H9 (cell line): ENCODE data around the gene GSTO2. TPM values are rescaled to one million over a fixed set of nuclear protein-coding genes. Genes with fewer than 3 reads are reported as not detected.
A peak's percentile ranks its signal among the peaks of the same experiment; 100 is the strongest.

Experiments used
- DNase-seq: peaks from one replicate; pipeline ENCODE4 v3.0.0-alpha.2; 2017
- H2AFZ ChIP-seq: one replicate; pipeline ENCODE4 v1.6.1; 2013; ENCODE audit warnings: mild to moderate bottlenecking, low read length, control low read depth, moderate library complexity
- H2AK5ac ChIP-seq: 2 replicates; pipeline ENCODE4 v1.6.1; 2013; ENCODE audit warnings: low read length, control low read depth, mixed read lengths; ENCODE audit not compliant: insufficient read length
- H2BK120ac ChIP-seq: one replicate; pipeline ENCODE4 v1.6.1; 2013; ENCODE audit warnings: low read depth, mild to moderate bottlenecking, low read length, control low read depth, inconsistent platforms; ENCODE audit not compliant: poor library complexity, severe bottlenecking
- H2BK12ac ChIP-seq: 2 replicates; pipeline ENCODE4 v1.6.1; 2013; ENCODE audit warnings: low read length, control low read depth, mixed read lengths, low read depth; ENCODE audit not compliant: insufficient read length
- H2BK15ac ChIP-seq: 2 replicates; pipeline ENCODE4 v1.6.1; 2013; ENCODE audit warnings: low read depth, low read length, control low read depth
- H2BK20ac ChIP-seq: one replicate; pipeline ENCODE4 v1.6.1; 2013; ENCODE audit warnings: low read depth, mild to moderate bottlenecking, low read length, control low read depth, inconsistent platforms; ENCODE audit not compliant: poor library complexity, severe bottlenecking
- H2BK5ac ChIP-seq: 2 replicates; pipeline ENCODE4 v1.6.1; 2013; ENCODE audit warnings: low read length, control low read depth, mixed read lengths; ENCODE audit not compliant: insufficient read length
- H3K14ac ChIP-seq: 2 replicates; pipeline ENCODE4 v1.6.1; 2013; ENCODE audit warnings: low read length, control low read depth; ENCODE audit not compliant: insufficient read depth
- H3K18ac ChIP-seq: 2 replicates; pipeline ENCODE4 v1.6.1; 2013; ENCODE audit warnings: low read depth, mild to moderate bottlenecking, mixed read lengths, low read length, control low read depth; ENCODE audit not compliant: insufficient read length
- H3K23ac ChIP-seq: 2 replicates; pipeline ENCODE4 v1.6.1; 2013; ENCODE audit warnings: low read length, control low read depth, mixed read lengths, low read depth; ENCODE audit not compliant: insufficient read length
- H3K23me2 ChIP-seq: 2 replicates; pipeline ENCODE4 v1.6.1; 2013; ENCODE audit warnings: low read depth, mild to moderate bottlenecking, mixed read lengths, low read length, control low read depth; ENCODE audit not compliant: insufficient read length, poor library complexity, severe bottlenecking
- H3K27ac ChIP-seq: 2 replicates; pipeline ENCODE4 v1.5.1; 2013; ENCODE audit warnings: low read length, control low read depth, mixed read lengths, low read depth; ENCODE audit not compliant: insufficient read length
- H3K27me3 ChIP-seq: 2 replicates; pipeline ENCODE4 v1.6.1; 2013; ENCODE audit warnings: low read length, control low read depth, inconsistent platforms; ENCODE audit not compliant: insufficient read depth
- H3K4ac ChIP-seq: 2 replicates; pipeline ENCODE4 v1.6.1; 2013; ENCODE audit warnings: low read depth, mild to moderate bottlenecking, control low read depth, inconsistent platforms, low read length, moderate library complexity
- H3K4me1 ChIP-seq: 2 replicates; pipeline ENCODE4 v1.6.1; 2013; ENCODE audit warnings: low read length, control low read depth, inconsistent platforms; ENCODE audit not compliant: insufficient read depth
- H3K4me2 ChIP-seq: 2 replicates; pipeline ENCODE4 v1.6.1; 2013; ENCODE audit warnings: low read length, control low read depth, mixed read lengths; ENCODE audit not compliant: insufficient read length, insufficient read depth
- H3K56ac ChIP-seq: 2 replicates; pipeline ENCODE4 v1.6.1; 2013; ENCODE audit warnings: low read depth, mild to moderate bottlenecking, mixed read lengths, low read length, control low read depth; ENCODE audit not compliant: insufficient read length
- H3K79me1 ChIP-seq: 2 replicates; pipeline ENCODE4 v1.6.1; 2013; ENCODE audit warnings: low read depth, mild to moderate bottlenecking, moderate library complexity, low read length, control low read depth, inconsistent platforms; ENCODE audit not compliant: insufficient read depth, poor library complexity, severe bottlenecking
- H3K79me2 ChIP-seq: 2 replicates; pipeline ENCODE4 v1.6.1; 2013; ENCODE audit warnings: low read length, control low read depth, inconsistent platforms; ENCODE audit not compliant: insufficient read depth
- H3K9ac ChIP-seq: 2 replicates; pipeline ENCODE4 v1.6.1; 2013; ENCODE audit warnings: low read length, control low read depth, mixed read lengths; ENCODE audit not compliant: insufficient read length; ENCODE audit errors: extremely low read depth
- H3K9me3 ChIP-seq: one replicate; pipeline ENCODE4 v1.6.1; 2013; ENCODE audit warnings: low read depth, low read length, inconsistent platforms; ENCODE audit not compliant: control insufficient read depth
- H3T11ph ChIP-seq: one replicate; pipeline ENCODE4 v1.6.1; 2013; ENCODE audit warnings: mild to moderate bottlenecking, low read length, control low read depth, inconsistent platforms
- H4K20me1 ChIP-seq: one replicate; pipeline ENCODE4 v1.6.1; 2013; ENCODE audit not compliant: control insufficient read depth, insufficient read length, insufficient read depth
- H4K5ac ChIP-seq: 2 replicates; pipeline ENCODE4 v1.6.1; 2013; ENCODE audit warnings: low read depth, mild to moderate bottlenecking, mixed read lengths, low read length, control low read depth; ENCODE audit not compliant: insufficient read length
- H4K8ac ChIP-seq: replicated peaks from 2 replicates; pipeline ENCODE4 v1.6.1; 2013; ENCODE audit warnings: low read length, control low read depth, mixed read lengths, low read depth; ENCODE audit not compliant: insufficient read length
- H4K91ac ChIP-seq: 2 replicates; pipeline ENCODE4 v1.6.1; 2013; ENCODE audit warnings: low read depth, mild to moderate bottlenecking, moderate library complexity, mixed read lengths, low read length, control low read depth; ENCODE audit not compliant: insufficient read length
- H3K27ac Mint-ChIP-seq, 3 experiments: 2 replicates in 2 of 3; 3 replicates in 1 of 3; pipeline ENCODE4 v1.8.0; 2020 to 2021; ENCODE audit warnings: mixed read lengths in 3 of 3, mild to moderate bottlenecking in 1 of 3, moderate library complexity in 1 of 3
- H3K27me3 Mint-ChIP-seq: 2 replicates; pipeline ENCODE4 v1.8.0; 2021; ENCODE audit warnings: low read depth, mild to moderate bottlenecking, moderate library complexity, mixed read lengths
- H3K36me3 Mint-ChIP-seq, 3 experiments: 2 replicates in 2 of 3; 3 replicates in 1 of 3; pipeline ENCODE4 v1.8.0; 2020 to 2021; ENCODE audit warnings: low read depth in 3 of 3, mixed read lengths in 3 of 3; ENCODE audit not compliant: insufficient read depth in 1 of 3
- H3K4me1 Mint-ChIP-seq, 2 experiments: 2 replicates each; pipeline ENCODE4 v1.8.0; 2020; ENCODE audit warnings: mixed read lengths in 2 of 2
- H3K4me3 Mint-ChIP-seq, 2 experiments: 2 replicates in 1 of 2; 3 replicates in 1 of 2; pipeline ENCODE4 v1.8.0; 2020 to 2021; ENCODE audit warnings: mild to moderate bottlenecking in 2 of 2, mixed read lengths in 2 of 2, moderate library complexity in 1 of 2
- H3K9me3 Mint-ChIP-seq, 2 experiments: 2 replicates in 1 of 2; 3 replicates in 1 of 2; pipeline ENCODE4 v1.8.0; 2020; ENCODE audit warnings: mild to moderate bottlenecking in 2 of 2, mixed read lengths in 2 of 2, moderate library complexity in 1 of 2
- CTCF ChIP-seq: fragments of 200-600 bp; sonication (generic); conservative IDR thresholded peaks from 3 replicates; pipeline ENCODE4 v1.8.0; 2021; ENCODE audit warnings: antibody characterized with exemption, mild to moderate bottlenecking
- WGBS: extraction: QIAGEN DNeasy Blood & Tissue Kit; methylation state at CpG from one replicate; pipeline ENCODE4 v1.1.7; 2013; ENCODE audit warnings: missing lambda C conversion rate, low lambda C conversion rate, mixed read lengths; ENCODE audit not compliant: insufficient read length; ENCODE audit errors: extremely low coverage; 5-methylcytosine and 5-hydroxymethylcytosine counted together
- total RNA-seq: library from RNA; stranded (reverse); gene quantifications from 2 replicates; pipeline ENCODE4 v1.2.1, GENCODE V29; 2021

The GSTO2 gene
- total RNA-seq, 1 experiment from 2014 or later = 14.5 TPM

GRCh38 chr10:104342941-104343411 lies 74.0 kb downstream of the GSTO2 start:
- H3K4me3 Mint-ChIP-seq = no peak overlapping the region
- Histone ChIP-seq H3T11ph (no peak overlapping the region), H3K4ac (no peak overlapping the region), H3K79me1 (no peaks in the 10 kb centered on the region), H3K27me3 (no peaks in the 10 kb centered on the region; the same call in 1 of the 2 replicates), H4K20me1 (no peaks in the 10 kb centered on the region), H2AK5ac (no peak overlapping the region), H3K23ac (no peak overlapping the region), H2BK5ac (no peak overlapping the region), H3K4me1 (peaks cover 6% of the 10 kb centered on the region; the same call in 1 of the 2 replicates), H4K5ac (no peak overlapping the region), H3K27ac (no peak overlapping the region), H3K23me2 (peaks cover 6% of the 10 kb centered on the region), H3K56ac (no peak overlapping the region), H3K14ac (no peak overlapping the region), H4K8ac (no peak overlapping the region), H2AFZ (no peak overlapping the region), H3K18ac (no peak overlapping the region), H3K9ac (no peak overlapping the region), H2BK12ac (no peak overlapping the region), H2BK120ac (no peak overlapping the region), H3K4me2 (no peak overlapping the region), H3K9me3 (no peaks in the 10 kb centered on the region), H2BK20ac (no peak overlapping the region), H2BK15ac (no peak overlapping the region), H4K91ac (no peak overlapping the region), H3K79me2 (no peaks in the 10 kb centered on the region)
- peaks cover 3% of the 10 kb centered on the region for H3K27me3 Mint-ChIP-seq
- H3K36me3 Mint-ChIP-seq = no peaks in the 10 kb centered on the region
- peak overlapping the region in 1 of 3 experiments; percentile 19; a peak in 1 of 7 replicates for H3K27ac Mint-ChIP-seq
- no CpG with 5 or more reads among the region's 3 CpGs for WGBS
- peaks cover 19 to 21% of the 10 kb centered on the region in 2 experiments for H3K4me1 Mint-ChIP-seq
- no peaks in the 10 kb centered on the region for H3K9me3 Mint-ChIP-seq
- no peak for DNase-seq
- no peak for TF ChIP-seq CTCF
